NCI-H1092 treated with DMSO at 0.1 percent for 48 hours (cell line): ENCODE results near the gene AGL.
A peak's percentile ranks its signal among the peaks of the same experiment; 100 is the strongest.
"Not testable (repeated sequence)": the region's sequence is repeated elsewhere in the genome, so short reads cannot be mapped to it uniquely, and the experiment has no call there.

ENCODE experiments used
- DNase-seq: peaks from one replicate; lab custom pipeline; 2025; lab: John Stamatoyannopoulos, UW

Gene AGL

GRCh38 chr1:99943223-99943794 is 93.1 kb downstream of the AGL start:
- peak; percentile 66 for DNase-seq

GRCh38 chr1:99944192-99944591 is 94.0 kb downstream of the AGL start:
- DNase-seq = no peak

DNA sequence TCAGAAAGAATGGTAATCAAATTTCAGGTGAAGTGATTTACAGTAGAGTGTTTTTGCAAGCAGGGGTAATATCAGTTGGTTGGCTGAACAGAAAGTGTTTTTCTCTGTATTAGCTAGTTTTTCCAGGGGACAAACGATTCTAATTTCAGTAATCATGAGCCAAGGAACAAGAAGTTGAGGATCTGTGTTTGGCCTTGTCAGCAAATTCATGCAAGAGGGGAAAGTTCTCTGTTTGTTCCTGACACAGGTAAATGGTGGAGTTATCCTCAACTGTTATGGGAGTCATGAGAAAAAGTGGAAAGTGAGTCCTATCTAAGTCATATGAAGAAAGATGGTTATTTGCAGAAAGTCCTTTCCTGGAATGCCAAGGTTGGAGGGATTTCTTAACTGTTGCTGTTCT is 95.0 kb downstream of the AGL start:
- DNase-seq = no peak

GRCh38 chr1:99950486-99950885 is 100.3 kb downstream of the AGL start:
- DNase-seq = no peak

GRCh38 chr1:99952522-99952921 is 102.4 kb downstream of the AGL start:
- no peak for DNase-seq

- no peak for DNase-seq
These were observed 105.2 kb downstream of the AGL start for GRCh38 chr1:99955375-99955774.

DNA sequence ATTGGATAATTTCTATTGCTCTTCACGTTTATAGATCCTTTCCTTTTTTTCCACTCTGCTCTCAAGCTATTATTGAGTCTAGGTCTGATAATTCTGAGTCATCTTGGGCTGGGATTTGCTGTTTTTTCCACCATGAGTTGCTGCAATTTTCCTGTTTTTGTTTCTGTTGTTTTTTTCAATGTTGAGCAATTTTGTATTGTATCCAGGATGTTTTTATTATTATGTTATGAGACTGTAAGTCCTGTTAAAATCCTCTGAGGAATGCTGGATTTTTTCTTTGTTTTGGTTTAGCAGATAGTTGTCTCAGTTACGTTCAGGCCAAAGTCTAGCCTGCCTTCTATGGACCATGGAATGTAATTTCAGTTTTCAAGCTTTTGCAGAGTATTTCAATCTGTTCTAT is 106.6 kb downstream of the AGL start:
- DNase-seq = no peak

DNA sequence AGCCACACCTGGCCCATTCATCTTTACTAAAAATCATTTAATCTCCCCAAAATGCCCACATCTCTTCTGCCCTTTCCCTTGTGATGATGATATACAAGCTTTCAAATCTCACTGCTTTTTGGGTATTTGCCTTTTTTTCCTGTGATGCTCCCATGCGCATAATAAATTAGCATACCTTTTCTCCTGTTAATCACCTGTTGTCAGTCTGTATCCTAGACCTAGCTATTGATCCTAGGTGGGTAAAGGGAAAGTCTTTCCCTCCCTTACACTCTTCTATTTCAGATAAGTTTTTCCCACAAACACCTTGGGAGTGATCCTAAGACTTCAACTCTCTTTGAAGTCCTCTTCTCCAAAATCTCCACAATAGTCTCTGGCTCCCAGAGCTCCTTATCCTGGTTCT is 107.7 kb downstream of the AGL start:
- DNase-seq = no peak

GRCh38 chr1:99959189-99959705 is 109.1 kb downstream of the AGL start:
- not testable (repeated sequence) for DNase-seq

DNA sequence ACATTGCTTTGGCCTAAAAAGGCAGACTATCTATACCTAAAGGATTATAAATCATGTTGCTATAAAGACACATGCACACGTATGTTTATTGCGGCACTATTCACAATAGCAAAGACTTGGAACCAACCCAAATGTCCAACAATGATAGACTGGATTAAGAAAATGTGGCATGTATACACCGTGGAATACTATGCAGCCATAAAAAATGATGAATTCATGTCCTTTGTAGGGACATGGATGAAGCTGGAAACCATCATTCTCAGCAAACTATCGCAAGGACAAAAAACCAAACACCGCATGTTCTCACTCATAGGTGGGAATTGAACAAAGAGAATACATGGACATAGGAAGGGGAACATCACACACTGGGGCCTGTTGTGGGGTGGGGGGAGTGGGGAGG is 110.1 kb downstream of the AGL start:
- not testable (repeated sequence) for DNase-seq

- DNase-seq = no peak
These were observed 113.1 kb downstream of the AGL start for GRCh38 chr1:99963041-99963795.

DNA sequence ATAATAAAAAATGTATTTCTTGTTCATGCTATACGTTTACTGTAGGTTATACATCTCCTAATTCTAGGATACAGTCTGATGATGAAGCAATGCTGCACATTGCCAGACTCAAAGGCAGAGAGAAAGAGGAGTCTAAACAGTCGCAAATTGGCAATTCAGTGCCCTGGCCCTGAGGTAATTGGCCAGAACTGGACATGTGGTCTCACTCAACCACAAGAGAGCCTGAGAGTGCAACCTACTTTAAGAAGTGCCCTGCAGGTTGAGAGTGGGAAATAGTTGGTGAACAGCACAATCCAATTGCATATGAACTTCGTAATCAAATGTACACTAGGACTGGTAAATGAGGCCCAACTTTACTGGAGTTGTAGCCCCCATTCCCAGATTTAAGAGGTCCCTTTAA is 114.6 kb downstream of the AGL start:
- no peak for DNase-seq

- DNase-seq = no peak
These were observed 115.7 kb downstream of the AGL start for GRCh38 chr1:99965646-99966375.

- DNase-seq = no peak
These were observed 118.1 kb downstream of the AGL start for GRCh38 chr1:99968214-99968613.

GRCh38 chr1:99969260-99969728 is 119.1 kb downstream of the AGL start:
- DNase-seq = no peak

DNA sequence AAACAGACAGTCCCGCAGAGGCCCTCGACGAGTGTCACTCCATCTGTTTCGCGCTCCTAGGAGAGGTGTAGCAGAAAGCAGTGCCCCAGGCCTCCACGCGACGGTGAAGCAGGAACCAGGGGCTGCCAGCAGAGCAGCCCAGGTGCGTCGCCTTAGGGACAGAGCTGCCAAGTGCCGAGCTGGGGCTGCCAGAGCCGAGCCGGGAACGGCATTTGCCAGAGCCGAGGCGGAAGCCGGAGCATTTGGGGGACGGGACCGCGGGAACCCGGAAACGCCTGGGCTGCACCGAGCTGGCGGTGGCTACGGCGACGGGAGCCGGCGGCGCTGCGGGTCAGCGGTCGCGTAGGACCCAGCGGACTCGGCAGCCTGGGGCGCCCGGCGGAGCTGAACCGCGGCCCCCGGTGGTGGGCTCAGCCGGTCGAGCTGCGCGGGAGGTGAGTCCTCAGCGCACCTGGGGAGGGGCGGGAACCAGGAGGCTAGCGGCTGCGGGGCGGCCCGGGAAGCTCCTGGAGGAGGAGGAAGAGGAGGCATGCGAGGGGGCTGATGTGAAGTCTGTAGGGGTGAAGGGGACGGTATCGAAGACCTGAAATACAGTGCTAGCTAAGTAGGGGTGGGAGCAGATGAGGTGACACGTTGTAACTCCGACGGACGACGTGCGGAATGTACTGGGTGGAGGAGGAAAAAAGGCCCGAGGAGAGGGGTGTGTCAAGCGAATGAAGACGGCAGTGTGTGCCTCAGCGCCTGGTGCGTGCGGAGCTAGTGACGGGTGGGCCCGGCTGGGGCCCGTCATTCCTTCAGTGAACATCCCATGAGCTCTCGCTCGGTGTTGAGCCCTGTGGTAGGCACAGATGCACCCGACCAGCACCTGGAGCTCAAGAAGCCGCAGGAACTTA is 119.8 kb downstream of the AGL start, which contains the start of gene SLC35A3:
TSS of gene SLC35A3 (plus strand) at position 268 of the 893 bp plus-strand sequence. CDS start 23,559 bp downstream, outside the sequence.
- DNase-seq = peak; percentile 79

DNA sequence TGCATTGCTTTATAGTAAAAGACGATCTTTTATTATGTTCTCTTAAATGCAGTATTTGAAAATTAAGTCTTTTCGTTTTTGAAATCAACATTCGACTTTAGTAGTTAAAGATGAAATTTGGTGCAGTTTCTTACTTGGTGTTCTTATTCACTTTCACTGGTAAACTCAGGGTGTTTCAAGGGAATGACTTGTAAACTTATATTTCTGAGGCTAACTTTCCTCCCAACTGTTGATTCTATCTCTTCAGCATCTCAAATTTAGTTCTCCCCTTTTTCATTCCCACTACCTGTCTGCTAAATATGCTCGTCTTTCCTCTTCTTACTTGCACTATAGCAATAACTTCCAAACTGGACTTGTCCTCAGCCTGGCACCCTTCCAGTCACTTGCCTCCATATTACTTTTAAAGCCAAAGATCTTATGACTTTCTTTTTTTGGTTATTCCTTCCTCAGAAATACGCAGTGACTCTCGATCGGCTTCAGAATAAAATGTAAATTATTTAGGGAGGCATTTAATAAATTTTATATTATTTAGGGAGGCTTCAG is 120.6 kb downstream of the AGL start:
- DNase-seq = no peak

- DNase-seq = not testable (repeated sequence)
These were observed 121.9 kb downstream of the AGL start for GRCh38 chr1:99972066-99972465.
